HCT116 (cell line): ENCODE measurements around the gene EIF2A. TPM values are rescaled to one million over a fixed set of nuclear protein-coding genes. Genes with fewer than 3 reads are reported as not detected.

Experiments used
- ATAC-seq: fragments of 200-7000 bp; cut with Tn5 transposase; 2 replicates; pipeline ENCODE4 v1.9.1; 2020; ENCODE audit warnings: mild to moderate bottlenecking, moderate library complexity
- BruUV-seq: library from RNA; stranded (reverse); fragments of 400-500 nt; replicated peaks from 2 replicates; lab custom pipeline; 2021; lab: Mats Ljungman, UMichigan
- CTCF ChIA-PET: fragments of 300-600 bp; sonication (Branson Sonifier 250); formaldehyde crosslinking; loops from one replicate; lab custom pipeline; 2021; ENCODE audit warnings: antibody characterized with exemption; lab: Charles Lee
- POLR2A ChIA-PET: fragments of 300-600, 350-600 bp; sonication (Branson Sonifier 250); formaldehyde crosslinking; loops from one replicate; lab custom pipeline; 2021; ENCODE audit warnings: antibody characterized with exemption; lab: Charles Lee
- RAD21 ChIA-PET, 2 experiments: fragments of 300-600 bp; sonication (Branson Sonifier 250); formaldehyde crosslinking; loops; one replicate each; lab custom pipeline; 2023; ENCODE audit warnings: low total read pairs in 2 of 2; ENCODE audit not compliant: uncharacterized antibody in 2 of 2, unreplicated experiment in 2 of 2, low non-redundant PET in 1 of 2; lab: Charles Lee
- DNase-seq: peaks from one replicate; pipeline ENCODE4 v3.0.0-alpha.2; 2010; ENCODE audit warnings: low read depth, low spot score
- H2AFZ ChIP-seq: fragments of 200-600 bp; shearing (Covaris generic), sonication (generic); 2 replicates; pipeline ENCODE4 v1.6.1; 2017; ENCODE audit warnings: low read depth, mixed run types, mixed read lengths, antibody characterized with exemption, low read length; ENCODE audit not compliant: poor library complexity, severe bottlenecking
- H3K27ac ChIP-seq: 2 replicates; pipeline ENCODE4 v1.5.1; 2012; ENCODE audit warnings: low read depth, low read length
- H3K27me3 ChIP-seq: fragments of 200-600 bp; sonication (generic); 2 replicates; pipeline ENCODE4 v1.6.1; 2016; ENCODE audit warnings: mixed run types, low read length, mixed read lengths; ENCODE audit not compliant: insufficient read depth
- H3K36me3 ChIP-seq, 2 experiments: fragments of 200-500 bp in 1 of 2; fragments of 200-600 bp in 1 of 2; sonication (Bioruptor generic) in 1 of 2; sonication (generic) in 1 of 2; 2 replicates each; pipeline versions ENCODE4 v1.5.1 to v1.6.1; 2014 to 2016; ENCODE audit warnings: low read length in 2 of 2, inconsistent platforms in 1 of 2, mixed read lengths in 1 of 2, mixed run types in 1 of 2; ENCODE audit not compliant: insufficient read depth in 2 of 2, control insufficient read depth in 1 of 2
- H3K4me1 ChIP-seq, 2 experiments: fragments of 200-600 bp in 1 of 2; sonication (generic) in 1 of 2; 2 replicates each; pipeline versions ENCODE4 v1.5.1 to v1.6.1; 2012 to 2017; ENCODE audit warnings: low read length in 2 of 2, inconsistent platforms in 1 of 2, mild to moderate bottlenecking in 1 of 2, mixed read lengths in 1 of 2, mixed run types in 1 of 2, moderate library complexity in 1 of 2; ENCODE audit not compliant: insufficient read depth in 2 of 2, control insufficient read depth in 1 of 2
- H3K4me2 ChIP-seq: fragments of 200-600 bp; sonication (generic); 2 replicates; pipeline ENCODE4 v1.6.1; 2017; ENCODE audit warnings: mixed run types, low read length, mixed read lengths
- H3K4me3 ChIP-seq, 2 experiments: fragments of 200-600 bp in 1 of 2; sonication (generic) in 1 of 2; replicated peaks in 1 of 2; 2 replicates each; pipeline ENCODE4 v1.5.1; 2011 to 2016; ENCODE audit warnings: low read length in 2 of 2, control low read depth in 1 of 2, low read depth in 1 of 2, mild to moderate bottlenecking in 1 of 2, mixed read lengths in 1 of 2, mixed run types in 1 of 2
- H3K79me2 ChIP-seq: fragments of 200-600 bp; sonication (generic); 2 replicates; pipeline ENCODE4 v1.6.1; 2017; ENCODE audit warnings: mild to moderate bottlenecking, mixed run types, low read length, moderate library complexity, mixed read lengths; ENCODE audit not compliant: insufficient read depth
- H3K9ac ChIP-seq: fragments of 200-600 bp; sonication (generic); 2 replicates; pipeline ENCODE4 v1.6.1; 2016; ENCODE audit warnings: low read length, mixed read lengths
- H3K9me2 ChIP-seq: fragments of 200-600 bp; sonication (generic), shearing (Covaris generic); 2 replicates; pipeline ENCODE4 v1.6.1; 2017; ENCODE audit warnings: mixed run types, mild to moderate bottlenecking, moderate library complexity; ENCODE audit not compliant: insufficient read depth
- H3K9me3 ChIP-seq, 2 experiments: fragments of 200-500 bp in 1 of 2; fragments of 200-600 bp in 1 of 2; sonication (Bioruptor generic) in 1 of 2; sonication (generic) in 1 of 2; 2 replicates each; pipeline ENCODE4 v1.6.1; 2014 to 2017; ENCODE audit warnings: low read length in 2 of 2, mixed read lengths in 2 of 2, inconsistent platforms in 1 of 2, low read depth in 1 of 2, mild to moderate bottlenecking in 1 of 2, mixed run types in 1 of 2, moderate library complexity in 1 of 2; ENCODE audit not compliant: control insufficient read depth in 1 of 2, insufficient read depth in 1 of 2
- H4K20me1 ChIP-seq: fragments of 200-600 bp; sonication (generic), shearing (Covaris generic); 2 replicates; pipeline ENCODE4 v1.6.1; 2017; ENCODE audit warnings: mixed run types, mild to moderate bottlenecking, moderate library complexity; ENCODE audit not compliant: insufficient read depth
- CBX3 ChIP-seq: IDR thresholded peaks from 2 replicates; pipeline ENCODE4 v1.6.1; 2012; ENCODE audit warnings: low read depth
- EGR1 ChIP-seq: IDR thresholded peaks from 2 replicates; pipeline ENCODE4 v1.6.1; 2012; ENCODE audit warnings: low read depth
- ELF1 ChIP-seq: IDR thresholded peaks from 2 replicates; pipeline ENCODE4 v1.6.1; 2012; ENCODE audit warnings: low read depth, borderline replicate concordance
- EZH2phosphoT487 ChIP-seq: fragments of 200-600 bp; IDR thresholded peaks from 2 replicates; pipeline ENCODE4 v1.6.1; 2018; ENCODE audit warnings: antibody characterized with exemption, borderline replicate concordance
- FOSL1 ChIP-seq: IDR thresholded peaks from 2 replicates; pipeline ENCODE4 v1.6.1; 2012; ENCODE audit warnings: low read depth
- POLR2A ChIP-seq: IDR thresholded peaks from 2 replicates; pipeline ENCODE4 v1.7.0; 2011; ENCODE audit warnings: borderline replicate concordance; ENCODE audit not compliant: insufficient read depth, insufficient read length; ENCODE audit errors: extremely low read depth
- POLR2AphosphoS5 ChIP-seq: IDR thresholded peaks from 2 replicates; pipeline ENCODE4 v1.6.1; 2011; ENCODE audit warnings: mild to moderate bottlenecking, low read depth, low read length, moderate library complexity
- RAD21 ChIP-seq: IDR thresholded peaks from 2 replicates; pipeline ENCODE4 v1.6.1; 2012; ENCODE audit warnings: low read depth, mild to moderate bottlenecking
- SIN3A ChIP-seq: IDR thresholded peaks from 2 replicates; pipeline ENCODE4 v1.6.1; 2012; ENCODE audit warnings: low read depth
- SP1 ChIP-seq: IDR thresholded peaks from 2 replicates; pipeline ENCODE4 v1.6.1; 2012; ENCODE audit warnings: low read depth
- SRF ChIP-seq: IDR thresholded peaks from 2 replicates; pipeline ENCODE4 v1.6.1; 2012; ENCODE audit warnings: low read depth
- YY1 ChIP-seq: IDR thresholded peaks from 2 replicates; pipeline ENCODE4 v1.6.1; 2011; ENCODE audit warnings: low read length, low read depth, moderate library complexity, mild to moderate bottlenecking; ENCODE audit not compliant: insufficient replicate concordance; ENCODE audit errors: extremely low read depth
- ZNF274 ChIP-seq: fragments of 200-500 bp; sonication (Bioruptor generic); IDR thresholded peaks from 2 replicates; pipeline ENCODE4 v1.6.1; 2014; ENCODE audit warnings: mild to moderate bottlenecking, low read depth, low read length, inconsistent platforms
- intact Hi-C: fragments of 100-400 bp; cut with micrococcal nuclease; formaldehyde crosslinking; loops from 2 replicates; pipeline ENCODE4 v1.10.0; 2022
- total RNA-seq: library from RNA; stranded (reverse); gene quantifications from one replicate; pipeline ENCODE4 v1.2.1, GENCODE V29; 2021; ENCODE audit not compliant: unreplicated experiment
- TF ChIP-seq, protein P1 (sequence below): IDR thresholded peaks from 2 replicates; pipeline ENCODE4 v1.6.1; 2012; ENCODE audit warnings: low read depth
- TF ChIP-seq, protein P2 (sequence below): IDR thresholded peaks from 2 replicates; pipeline ENCODE4 v1.6.1; 2011; ENCODE audit warnings: mild to moderate bottlenecking, low read length, moderate library complexity; ENCODE audit not compliant: insufficient replicate concordance; ENCODE audit errors: extremely low read depth
- TF ChIP-seq, protein P3 (sequence below): IDR thresholded peaks from 2 replicates; pipeline ENCODE4 v1.6.1; 2012
- TF ChIP-seq, protein P4 (sequence below): IDR thresholded peaks from 2 replicates; pipeline ENCODE4 v1.6.1; 2012
- TF ChIP-seq, protein P5 (sequence below), 3 experiments: fragments of 200-600 bp in 1 of 3; sonication (generic) in 1 of 3; IDR thresholded peaks in 2 of 3; conservative IDR thresholded peaks in 1 of 3; 2 replicates each; pipeline ENCODE4 v1.5.1; 2012 to 2017; ENCODE audit warnings: low read depth in 2 of 3, low read length in 2 of 3, antibody characterized with exemption in 1 of 3, borderline replicate concordance in 1 of 3, control low read depth in 1 of 3, mild to moderate bottlenecking in 1 of 3, mixed read lengths in 1 of 3, mixed run types in 1 of 3, moderate library complexity in 1 of 3; ENCODE audit not compliant: insufficient read depth in 1 of 3

The EIF2A gene
- total RNA-seq, 1 experiment from 2014 or later: 126 TPM

DNA sequence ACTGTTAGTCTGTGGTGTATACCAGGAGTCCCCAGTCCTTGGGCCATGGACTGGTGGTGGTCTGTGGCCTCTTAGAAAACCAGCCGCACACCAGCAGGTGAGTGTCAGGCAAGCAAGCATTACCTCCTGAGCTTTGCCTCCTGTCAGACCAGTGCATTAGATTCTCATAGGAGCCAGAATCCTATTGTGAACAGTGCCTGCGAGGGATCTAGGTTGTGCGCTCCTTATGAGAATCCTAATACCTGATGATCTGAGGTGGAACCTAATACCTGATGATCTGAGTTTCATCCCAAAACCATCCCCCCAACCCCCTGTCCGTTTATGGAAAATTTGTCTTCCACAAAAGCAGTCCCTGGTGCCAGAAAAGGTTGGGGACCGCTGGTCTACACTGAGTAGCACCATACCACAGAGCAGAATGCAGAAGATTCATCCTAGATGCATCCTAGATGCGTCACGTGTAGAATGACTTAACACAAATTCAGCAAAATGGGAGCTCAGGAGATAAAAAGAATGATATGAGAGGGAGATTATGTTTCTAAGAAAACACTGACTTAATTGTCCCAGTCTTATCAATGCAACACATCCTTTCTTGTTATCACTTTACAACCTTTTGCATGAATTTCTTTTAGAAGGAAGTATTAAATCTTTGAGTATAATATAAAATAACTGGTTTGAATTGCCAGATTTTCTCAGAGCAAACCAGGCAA is 85.1 kb downstream of the EIF2A start:
- no peak overlapping the region for H3K4me3 ChIP-seq
- no peaks in the 10 kb centered on the region for H4K20me1 ChIP-seq
- intact Hi-C loops: no loop called here
- H3K36me3 ChIP-seq: peaks cover 2 to 8% of the 10 kb centered on the region in 2 experiments; a peak in 2 of 4 replicates
- no peak for DNase-seq
- H2AFZ ChIP-seq: no peak overlapping the region
- H3K79me2 ChIP-seq: no peaks in the 10 kb centered on the region
- no peaks in the 10 kb centered on the region for H3K9me2 ChIP-seq
- no peak overlapping the region for H3K9ac ChIP-seq
- POLR2A ChIA-PET: no interaction called here
- no peak for ATAC-seq
- CTCF ChIA-PET: no interaction called here
- no peaks in the 10 kb centered on the region for H3K9me3 ChIP-seq
- H3K27me3 ChIP-seq: no peaks in the 10 kb centered on the region
- no peaks in the 10 kb centered on the region for H3K4me1 ChIP-seq
- no peak for TF ChIP-seq FOSL1
- TF ChIP-seq, protein P1, sequence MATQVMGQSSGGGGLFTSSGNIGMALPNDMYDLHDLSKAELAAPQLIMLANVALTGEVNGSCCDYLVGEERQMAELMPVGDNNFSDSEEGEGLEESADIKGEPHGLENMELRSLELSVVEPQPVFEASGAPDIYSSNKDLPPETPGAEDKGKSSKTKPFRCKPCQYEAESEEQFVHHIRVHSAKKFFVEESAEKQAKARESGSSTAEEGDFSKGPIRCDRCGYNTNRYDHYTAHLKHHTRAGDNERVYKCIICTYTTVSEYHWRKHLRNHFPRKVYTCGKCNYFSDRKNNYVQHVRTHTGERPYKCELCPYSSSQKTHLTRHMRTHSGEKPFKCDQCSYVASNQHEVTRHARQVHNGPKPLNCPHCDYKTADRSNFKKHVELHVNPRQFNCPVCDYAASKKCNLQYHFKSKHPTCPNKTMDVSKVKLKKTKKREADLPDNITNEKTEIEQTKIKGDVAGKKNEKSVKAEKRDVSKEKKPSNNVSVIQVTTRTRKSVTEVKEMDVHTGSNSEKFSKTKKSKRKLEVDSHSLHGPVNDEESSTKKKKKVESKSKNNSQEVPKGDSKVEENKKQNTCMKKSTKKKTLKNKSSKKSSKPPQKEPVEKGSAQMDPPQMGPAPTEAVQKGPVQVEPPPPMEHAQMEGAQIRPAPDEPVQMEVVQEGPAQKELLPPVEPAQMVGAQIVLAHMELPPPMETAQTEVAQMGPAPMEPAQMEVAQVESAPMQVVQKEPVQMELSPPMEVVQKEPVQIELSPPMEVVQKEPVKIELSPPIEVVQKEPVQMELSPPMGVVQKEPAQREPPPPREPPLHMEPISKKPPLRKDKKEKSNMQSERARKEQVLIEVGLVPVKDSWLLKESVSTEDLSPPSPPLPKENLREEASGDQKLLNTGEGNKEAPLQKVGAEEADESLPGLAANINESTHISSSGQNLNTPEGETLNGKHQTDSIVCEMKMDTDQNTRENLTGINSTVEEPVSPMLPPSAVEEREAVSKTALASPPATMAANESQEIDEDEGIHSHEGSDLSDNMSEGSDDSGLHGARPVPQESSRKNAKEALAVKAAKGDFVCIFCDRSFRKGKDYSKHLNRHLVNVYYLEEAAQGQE: no peak
- TF ChIP-seq POLR2AphosphoS5: no peak
- no peak for TF ChIP-seq EGR1
- TF ChIP-seq, protein P2, sequence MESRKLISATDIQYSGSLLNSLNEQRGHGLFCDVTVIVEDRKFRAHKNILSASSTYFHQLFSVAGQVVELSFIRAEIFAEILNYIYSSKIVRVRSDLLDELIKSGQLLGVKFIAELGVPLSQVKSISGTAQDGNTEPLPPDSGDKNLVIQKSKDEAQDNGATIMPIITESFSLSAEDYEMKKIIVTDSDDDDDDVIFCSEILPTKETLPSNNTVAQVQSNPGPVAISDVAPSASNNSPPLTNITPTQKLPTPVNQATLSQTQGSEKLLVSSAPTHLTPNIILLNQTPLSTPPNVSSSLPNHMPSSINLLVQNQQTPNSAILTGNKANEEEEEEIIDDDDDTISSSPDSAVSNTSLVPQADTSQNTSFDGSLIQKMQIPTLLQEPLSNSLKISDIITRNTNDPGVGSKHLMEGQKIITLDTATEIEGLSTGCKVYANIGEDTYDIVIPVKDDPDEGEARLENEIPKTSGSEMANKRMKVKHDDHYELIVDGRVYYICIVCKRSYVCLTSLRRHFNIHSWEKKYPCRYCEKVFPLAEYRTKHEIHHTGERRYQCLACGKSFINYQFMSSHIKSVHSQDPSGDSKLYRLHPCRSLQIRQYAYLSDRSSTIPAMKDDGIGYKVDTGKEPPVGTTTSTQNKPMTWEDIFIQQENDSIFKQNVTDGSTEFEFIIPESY: no peak
- TF ChIP-seq, protein P3, sequence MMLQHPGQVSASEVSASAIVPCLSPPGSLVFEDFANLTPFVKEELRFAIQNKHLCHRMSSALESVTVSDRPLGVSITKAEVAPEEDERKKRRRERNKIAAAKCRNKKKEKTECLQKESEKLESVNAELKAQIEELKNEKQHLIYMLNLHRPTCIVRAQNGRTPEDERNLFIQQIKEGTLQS: no peak
- no peak for TF ChIP-seq CBX3
- TF ChIP-seq SIN3A: no peak
- TF ChIP-seq ELF1: no peak
- TF ChIP-seq ZNF274: no peak
- no peak for TF ChIP-seq EZH2phosphoT487
- TF ChIP-seq, protein P4, sequence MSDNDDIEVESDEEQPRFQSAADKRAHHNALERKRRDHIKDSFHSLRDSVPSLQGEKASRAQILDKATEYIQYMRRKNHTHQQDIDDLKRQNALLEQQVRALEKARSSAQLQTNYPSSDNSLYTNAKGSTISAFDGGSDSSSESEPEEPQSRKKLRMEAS: no peak
- TF ChIP-seq POLR2A: no peak
- TF ChIP-seq SP1: no peak
- TF ChIP-seq RAD21: no peak
- no peak for TF ChIP-seq SRF
- TF ChIP-seq, protein P5, sequence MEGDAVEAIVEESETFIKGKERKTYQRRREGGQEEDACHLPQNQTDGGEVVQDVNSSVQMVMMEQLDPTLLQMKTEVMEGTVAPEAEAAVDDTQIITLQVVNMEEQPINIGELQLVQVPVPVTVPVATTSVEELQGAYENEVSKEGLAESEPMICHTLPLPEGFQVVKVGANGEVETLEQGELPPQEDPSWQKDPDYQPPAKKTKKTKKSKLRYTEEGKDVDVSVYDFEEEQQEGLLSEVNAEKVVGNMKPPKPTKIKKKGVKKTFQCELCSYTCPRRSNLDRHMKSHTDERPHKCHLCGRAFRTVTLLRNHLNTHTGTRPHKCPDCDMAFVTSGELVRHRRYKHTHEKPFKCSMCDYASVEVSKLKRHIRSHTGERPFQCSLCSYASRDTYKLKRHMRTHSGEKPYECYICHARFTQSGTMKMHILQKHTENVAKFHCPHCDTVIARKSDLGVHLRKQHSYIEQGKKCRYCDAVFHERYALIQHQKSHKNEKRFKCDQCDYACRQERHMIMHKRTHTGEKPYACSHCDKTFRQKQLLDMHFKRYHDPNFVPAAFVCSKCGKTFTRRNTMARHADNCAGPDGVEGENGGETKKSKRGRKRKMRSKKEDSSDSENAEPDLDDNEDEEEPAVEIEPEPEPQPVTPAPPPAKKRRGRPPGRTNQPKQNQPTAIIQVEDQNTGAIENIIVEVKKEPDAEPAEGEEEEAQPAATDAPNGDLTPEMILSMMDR (IDR thresholded peaks at IDR 0.05 in 2 of 3, conservative IDR thresholded peaks at IDR 0.05 in 1 of 3; ENCODE audit: borderline replicate concordance in 1 of 3, insufficient read depth in 1 of 3, low read depth in 2 of 3, low read length in 2 of 3): no peak
- no peak for TF ChIP-seq YY1
- no TSS peak for BruUV-seq
- RAD21 ChIA-PET: no interaction called here
- no peak overlapping the region for H3K4me2 ChIP-seq
- H3K27ac ChIP-seq: no peak overlapping the region
